Activated naive CD4-positive, alpha-beta T cell treated with Interleukin-2 at 50 U/mL for 16 hours (primary cell): ENCODE results near the gene LHFPL5.

Source experiments
- DNase-seq: peaks from one replicate; pipeline ENCODE4 v3.0.0-alpha.2; 2020

LHFPL5 gene

GRCh38 chr6:35857853-35858252, 52.7 kb downstream of the LHFPL5 start:
- DNase-seq, result no peak

DNA sequence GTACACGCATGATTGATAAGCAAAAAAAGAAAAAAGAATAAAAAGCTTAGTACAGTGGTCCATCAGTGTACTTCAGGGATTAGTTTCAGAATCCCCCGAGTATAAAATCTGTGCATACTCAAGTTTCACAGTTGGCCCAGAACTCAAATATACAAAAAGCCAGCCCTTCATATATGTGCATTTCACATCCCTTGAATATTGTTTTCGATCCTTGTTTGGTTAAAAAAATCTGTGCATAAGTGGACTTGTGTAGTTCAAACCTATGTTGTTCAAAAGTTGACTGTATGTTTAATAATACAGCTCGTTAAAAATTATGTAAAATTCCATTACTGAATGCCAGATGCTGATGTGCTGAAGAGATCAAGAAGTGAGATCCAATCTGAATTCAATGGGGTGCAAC, 54.2 kb downstream of the LHFPL5 start:
- DNase-seq, result no peak
